K562 (cell line): ENCODE results near the gene SLC44A1. TPM values are rescaled to one million over a fixed set of nuclear protein-coding genes. Genes with fewer than 3 reads are reported as not detected.

Source experiments
- ATAC-seq: fragments of 200-7000 bp; cut with Tn5 transposase; 3 replicates; pipeline ENCODE4 v1.9.1; 2020; ENCODE audit warnings: moderate library complexity
- BruUV-seq: library from RNA; stranded (reverse); fragments of 400-500 nt; replicated peaks from 2 replicates; lab custom pipeline; 2021; lab: Mats Ljungman, UMichigan
- CTCF ChIA-PET: fragments of 300-600 bp; formaldehyde crosslinking; extraction: SDS; loops from one replicate; lab custom pipeline; 2021; ENCODE audit warnings: low intra/inter-chr PET ratio; lab: Yijun Ruan, JAX
- POLR2A ChIA-PET: fragments of 300-600, 350-650 bp; sonication (Branson Sonifier 250); formaldehyde crosslinking; extraction: SDS; loops from one replicate; lab custom pipeline; 2021; ENCODE audit warnings: antibody characterized with exemption, inconsistent platforms; lab: Yijun Ruan, JAX
- DNase-seq, 4 experiments: peaks; one replicate each; pipeline versions ENCODE4 v3.0.0 to v3.0.0-alpha.2; 2011 to 2018; ENCODE audit warnings: low spot score in 3 of 4, mixed read lengths in 3 of 4; ENCODE audit errors: extremely low read depth in 1 of 4
- FAIRE-seq: peaks from 2 replicates; lab custom pipeline; 2011; peaks lifted over from hg19 to GRCh38; lab: Jason Lieb, UNC
- H2AFZ ChIP-seq: 2 replicates; pipeline ENCODE4 v1.6.0; 2011; ENCODE audit warnings: low read depth, low read length, control low read depth, inconsistent platforms
- H3K27ac ChIP-seq: fragments of 200-600 bp; 3 replicates; pipeline ENCODE4 v1.8.0; 2011; ENCODE audit warnings: low read depth, mild to moderate bottlenecking, control low read depth, inconsistent platforms, low read length, moderate library complexity, mixed read lengths; ENCODE audit errors: extremely low read depth
- H3K27me3 ChIP-seq, 2 experiments: fragments of 300-600 bp in 1 of 2; 2 replicates in 1 of 2; 3 replicates in 1 of 2; pipeline versions ENCODE4 v1.6.0 to v1.8.0; 2011; ENCODE audit warnings: inconsistent platforms in 2 of 2, low read length in 2 of 2, mild to moderate bottlenecking in 1 of 2, mixed read lengths in 1 of 2, moderate library complexity in 1 of 2; ENCODE audit not compliant: control insufficient read depth in 2 of 2, insufficient read depth in 2 of 2
- H3K36me3 ChIP-seq: fragments of 300-600 bp; 3 replicates; pipeline ENCODE4 v1.8.0; 2011; ENCODE audit warnings: mild to moderate bottlenecking, low read length, inconsistent platforms; ENCODE audit not compliant: control insufficient read depth, insufficient read depth
- H3K4me1 ChIP-seq, 2 experiments: fragments of 200-600 bp in 1 of 2; replicated peaks in 1 of 2; 2 replicates in 1 of 2; 3 replicates in 1 of 2; pipeline versions ENCODE4 v1.5.1 to v1.8.0; 2011; ENCODE audit warnings: inconsistent platforms in 2 of 2, low read length in 2 of 2, mild to moderate bottlenecking in 1 of 2, mixed read lengths in 1 of 2, moderate library complexity in 1 of 2; ENCODE audit not compliant: control insufficient read depth in 2 of 2, insufficient read depth in 2 of 2
- H3K4me2 ChIP-seq: 2 replicates; pipeline ENCODE4 v1.6.1; 2011; ENCODE audit warnings: low read length, control low read depth, inconsistent platforms, mixed read lengths; ENCODE audit not compliant: insufficient read depth
- H3K4me3 ChIP-seq: fragments of 200-600 bp; sonication (generic), shearing (Covaris generic); 2 replicates; pipeline ENCODE4 v1.5.1; 2016; ENCODE audit warnings: control low read depth, inconsistent platforms
- H3K79me2 ChIP-seq: fragments of 200-600 bp; 3 replicates; pipeline ENCODE4 v1.8.0; 2011; ENCODE audit warnings: low read length, inconsistent platforms; ENCODE audit not compliant: control insufficient read depth, insufficient read depth
- H3K9ac ChIP-seq, 2 experiments: 2 replicates each; pipeline versions ENCODE4 v1.6.0 to v1.6.1; 2011; ENCODE audit warnings: low read depth in 2 of 2, low read length in 2 of 2, control low read depth in 1 of 2, inconsistent platforms in 1 of 2, mild to moderate bottlenecking in 1 of 2, mixed read lengths in 1 of 2; ENCODE audit not compliant: insufficient read depth in 1 of 2
- H3K9me1 ChIP-seq: one replicate; pipeline ENCODE4 v1.6.0; 2011; ENCODE audit warnings: inconsistent platforms, mild to moderate bottlenecking, low read length, moderate library complexity; ENCODE audit not compliant: control insufficient read depth, insufficient read depth
- H3K9me3 ChIP-seq: replicated peaks from 2 replicates; pipeline ENCODE4 v1.5.1; 2011; ENCODE audit warnings: low read depth, low read length, inconsistent platforms; ENCODE audit not compliant: control insufficient read depth, insufficient read depth
- H4K20me1 ChIP-seq: replicated peaks from 2 replicates; pipeline ENCODE4 v1.6.1; 2011; ENCODE audit warnings: low read length, inconsistent platforms, mixed read lengths; ENCODE audit not compliant: control insufficient read depth, insufficient read depth
- MYBL2 ChIP-seq, 2 experiments: fragments of 450-650 bp in 1 of 2; sonication (generic) in 1 of 2; formaldehyde crosslinking in 1 of 2; IDR thresholded peaks; 2 replicates each; pipeline versions ENCODE4 v1.6.1 to v1.8.1; 2017 to 2022; ENCODE audit warnings: borderline replicate concordance in 1 of 2, inconsistent platforms in 1 of 2, low read depth in 1 of 2, mild to moderate bottlenecking in 1 of 2, missing genetic modification reagents in 1 of 2, moderate library complexity in 1 of 2
- ZNF140 ChIP-seq: fragments of 250-450 bp; sonication (Bioruptor Pico); IDR thresholded peaks from 2 replicates; pipeline ENCODE4 v1.8.0; 2021; ENCODE audit warnings: moderate library complexity, mild to moderate bottlenecking, inconsistent platforms
- ZSCAN29 ChIP-seq: fragments of 450-650 bp; IDR thresholded peaks from 2 replicates; pipeline ENCODE4 v1.6.1; 2017
- WGBS: fragments of 100-300 bp; shearing (Covaris generic); methylation state at CpG from one replicate; pipeline ENCODE4 v1.1.6; 2016; ENCODE audit warnings: low coverage, mixed read lengths; ENCODE audit not compliant: insufficient coverage; ENCODE audit errors: missing lambda C conversion rate; 5-methylcytosine and 5-hydroxymethylcytosine counted together
- in situ Hi-C: fragments of 300-500 bp; cut with MboI; formaldehyde crosslinking; loops from 4 replicates; pipeline ENCODE4 v1.15.0; 2018; ENCODE audit warnings: inconsistent platforms, mixed read lengths
- intact Hi-C: fragments of 100-400 bp; cut with micrococcal nuclease; formaldehyde crosslinking; loops from 2 replicates; pipeline ENCODE4 v1.14.2; 2022
- polyA plus RNA-seq, 8 experiments: library from polyadenylated mRNA; depleted of rRNA in 4 of 8; stranded (reverse) in 5 of 8; unstranded in 3 of 8; fragments of >200 nt; fragmentation: Nextera tagmentation in 2 of 8; fragmentation: Illumina TruSeq in 1 of 8; extraction: Ambion mirVana in 2 of 8; extraction: Trizol in 1 of 8; gene quantifications; 2 replicates each; pipeline versions ENCODE4 v1.2.1 to v1.2.3, GENCODE V29; 2011 to 2014; ENCODE audit warnings: inconsistent platforms in 1 of 8, missing spikeins in 1 of 8
- total RNA-seq, 7 experiments: library from RNA; depleted of rRNA in 6 of 7; stranded (reverse); fragments of >200 nt in 6 of 7; fragmentation: Illumina TruSeq in 2 of 7; extraction: Trizol in 2 of 7; gene quantifications; 2 replicates each; pipeline versions ENCODE4 v1.2.1 to v1.2.3, GENCODE V29; 2011 to 2021; ENCODE audit warnings: low replicate concordance in 1 of 7

The SLC44A1 gene
- total and polyA plus RNA-seq, 9 of the 15 experiments (the other 6 are each of a cell fraction or from before 2014, with no cell fraction given), result 0.11 to 0.59 (median 0.30) TPM

GRCh38 chr9:105333811-105334210 lies 89.4 kb downstream of the SLC44A1 start:
- Histone ChIP-seq H3K4me1 (no peaks in the 10 kb centered on the region), H3K9me1 (no peaks in the 10 kb centered on the region), H3K79me2 (no peaks in the 10 kb centered on the region), H2AFZ (no peak overlapping the region), H4K20me1 (no peaks in the 10 kb centered on the region), H3K27me3 (no peaks in the 10 kb centered on the region), H3K4me2 (no peak overlapping the region), H3K4me3 (no peak overlapping the region), H3K9me3 (no peaks in the 10 kb centered on the region), H3K36me3 (no peaks in the 10 kb centered on the region), H3K27ac (no peak overlapping the region), H3K9ac (no peak overlapping the region)
- no TSS peak for BruUV-seq
- POLR2A ChIA-PET, result no interaction called here
- intact Hi-C loops, result no loop called here
- ATAC-seq (no peak), DNase-seq (no peak), FAIRE-seq (no peak)
- CTCF ChIA-PET, result no interaction called here
- in situ Hi-C loops, result no loop called here
- TF ChIP-seq MYBL2 (IDR thresholded peaks at IDR 0.05; ENCODE audit: low read depth) (no peak), MYBL2 (CRISPR knock-in tag; IDR thresholded peaks at IDR 0.05; ENCODE audit: borderline replicate concordance) (no peak), ZSCAN29 (no peak)
- WGBS, result 0% methylated on average over 1 of the region's 1 CpG

GRCh38 chr9:105338308-105338707 lies 93.9 kb downstream of the SLC44A1 start:
- ATAC-seq, result no peak
- FAIRE-seq, result no peak
- POLR2A ChIA-PET, result interaction anchor here (0.6 kb wide), 1 partner anchor 94 kb away, joined by 3 read pairs; no protein-coding TSS in a partner anchor
- BruUV-seq, result no TSS peak
- H3K4me1 ChIP-seq, result no peaks in the 10 kb centered on the region
- H3K27ac ChIP-seq, result no peak overlapping the region
- no peak overlapping the region for H3K4me2 ChIP-seq
- no peaks in the 10 kb centered on the region for H3K9me3 ChIP-seq
- CTCF ChIA-PET, result no interaction called here
- in situ Hi-C loops, result no loop called here
- H4K20me1 ChIP-seq, result no peaks in the 10 kb centered on the region
- H3K79me2 ChIP-seq, result no peaks in the 10 kb centered on the region
- H3K4me3 ChIP-seq, result no peak overlapping the region
- H3K9me1 ChIP-seq, result no peaks in the 10 kb centered on the region
- TF ChIP-seq ZNF140 (CRISPR knock-in tag), result no peak
- WGBS, result 0% methylated on average over 2 of the region's 2 CpGs
- no peak overlapping the region for H2AFZ ChIP-seq
- H3K9ac ChIP-seq, result no peak overlapping the region
- no peaks in the 10 kb centered on the region for H3K36me3 ChIP-seq
- H3K27me3 ChIP-seq, result no peaks in the 10 kb centered on the region
- intact Hi-C loops, result no loop called here
- DNase-seq, result no peak
